HG02938 (cell line): Measurements from ENCODE around the gene PARD3.
"Not testable (repeated sequence)": the region's sequence is repeated elsewhere in the genome, so short reads cannot be mapped to it uniquely, and the experiment has no call there.

ENCODE experiments used
- ATAC-seq: cut with Tn5 transposase; IDR thresholded peaks from one replicate; pipeline ENCODE4 v1.9.1; 2021; ENCODE audit warnings: mild to moderate bottlenecking, moderate library complexity; ENCODE audit not compliant: unreplicated experiment

PARD3 gene

GRCh38 chr10:34719328-34719727 is 95.8 kb downstream of the PARD3 start:
- no peak for ATAC-seq

- no peak for ATAC-seq
Measured at GRCh38 chr10:34717429-34717828, 97.7 kb downstream of the PARD3 start.

GRCh38 chr10:34716958-34717357 is 98.1 kb downstream of the PARD3 start:
- ATAC-seq = peak; percentile 85

- ATAC-seq = no peak
Measured at GRCh38 chr10:34716234-34716633, 98.9 kb downstream of the PARD3 start.

GRCh38 chr10:34715511-34716187 is 99.4 kb downstream of the PARD3 start:
- ATAC-seq = no peak

GRCh38 chr10:34713875-34714274 is 101.2 kb downstream of the PARD3 start:
- ATAC-seq = no peak

GRCh38 chr10:34711500-34711899 is 103.6 kb downstream of the PARD3 start:
- ATAC-seq = no peak

GRCh38 chr10:34710391-34710751 is 104.7 kb downstream of the PARD3 start:
- no peak for ATAC-seq

GRCh38 chr10:34709637-34710390 is 105.3 kb downstream of the PARD3 start:
- no peak for ATAC-seq

GRCh38 chr10:34707656-34708055 is 107.4 kb downstream of the PARD3 start:
- no peak for ATAC-seq

GRCh38 chr10:34706992-34707391 is 108.1 kb downstream of the PARD3 start:
- not testable (repeated sequence) for ATAC-seq

- no peak for ATAC-seq
Measured at GRCh38 chr10:34706147-34706546, 108.9 kb downstream of the PARD3 start.

- no peak for ATAC-seq
Measured at GRCh38 chr10:34705563-34705962, 109.5 kb downstream of the PARD3 start.

- ATAC-seq = no peak
Measured at GRCh38 chr10:34704526-34705184, 110.4 kb downstream of the PARD3 start.

GRCh38 chr10:34702982-34703381 is 112.1 kb downstream of the PARD3 start:
- no peak for ATAC-seq

GRCh38 chr10:34702093-34702937 is 112.8 kb downstream of the PARD3 start:
- ATAC-seq = no peak

GRCh38 chr10:34701194-34701593 is 113.9 kb downstream of the PARD3 start:
- no peak for ATAC-seq

GRCh38 chr10:34700752-34701151 is 114.3 kb downstream of the PARD3 start:
- ATAC-seq = not testable (repeated sequence)

GRCh38 chr10:34699904-34700517 is 115.1 kb downstream of the PARD3 start:
- ATAC-seq = no peak

GRCh38 chr10:34698979-34699378 is 116.1 kb downstream of the PARD3 start:
- no peak for ATAC-seq
